ENCODE results near the gene FAM177A1. TPM values are rescaled to one million over a fixed set of nuclear protein-coding genes. Genes with fewer than 3 reads are reported as not detected.
A peak's percentile ranks its signal among the peaks of the same experiment; 100 is the strongest.

The FAM177A1 gene
- total and polyA plus RNA-seq, 2 of the 13 experiments (the other 11 are each of a cell fraction or from before 2014, with no cell fraction given) = 72.9 to 119 TPM

DNA sequence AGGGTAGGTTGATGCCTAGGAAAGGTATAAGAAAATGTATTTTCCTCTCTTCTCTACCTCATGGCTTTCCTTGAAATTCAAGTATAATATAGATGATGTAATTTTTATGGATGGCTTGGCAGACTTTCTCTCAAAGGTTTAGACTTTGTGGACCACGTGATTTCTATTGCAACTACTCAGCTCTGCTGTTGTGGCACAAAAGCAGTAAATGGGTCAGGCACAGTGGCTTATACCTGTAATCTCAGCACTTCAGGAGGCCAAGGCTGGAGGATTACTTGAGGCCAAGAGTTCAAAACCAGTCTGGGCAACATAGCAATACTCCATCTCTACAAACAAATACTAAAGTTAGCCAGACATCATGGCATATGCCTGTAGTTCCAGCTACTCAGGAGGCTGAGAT lies 41.2 kb upstream of the FAM177A1 start:
- 92% methylated on average over 1 of the region's 1 CpG for WGBS (ENCODE audit: low lambda C conversion rate)
- ChIA-PET POLR2A (interaction anchor here (1.1 to 2.6 kb wide), 2 partner anchors 10 to 23 kb away, joined by 5 to 23 read pairs; partner anchors contain the start of gene SRP54), CTCF (ENCODE audit: low intra/inter-chr PET ratio, low total read pairs) (no interaction called here)
- in situ Hi-C loops (cut with HindIII; ENCODE audit: extremely low pct_ligation_motif_present, low pct_unique_long_range_greater_than_20kb) = no loop called here
- Histone ChIP-seq H2AFZ (ENCODE audit: low read length) (no peak overlapping the region), H3K4me1 (ENCODE audit: insufficient read depth, low read length) (no peaks in the 10 kb centered on the region), H3K4me2 (ENCODE audit: low read depth, low read length) (no peak overlapping the region), H4K20me1 (ENCODE audit: insufficient read depth, low read length) (no peaks in the 10 kb centered on the region), H3K4me3 (replicated peaks in 1 of 3; ENCODE audit: insufficient read depth in 1 of 3, low read depth in 2 of 3, low read length in 3 of 3) (no peak overlapping the region), H3K36me3 (replicated peaks in 1 of 2; ENCODE audit: control insufficient read depth in 1 of 2, insufficient read depth in 2 of 2, low read length in 2 of 2) (peaks cover 24 to 49% of the 10 kb centered on the region in 2 experiments), H3K27me3 (ENCODE audit: control insufficient read depth in 1 of 2, insufficient read depth in 2 of 2, low read length in 2 of 2) (no peaks in the 10 kb centered on the region), H3K9ac (ENCODE audit: insufficient read depth, low read depth, low read length) (no peak overlapping the region), H3K9me3 (ENCODE audit: low read length) (no peaks in the 10 kb centered on the region), H3K27ac (ENCODE audit: extremely low read length, insufficient read depth, low read length) (no peak overlapping the region), H3K79me2 (ENCODE audit: insufficient read depth, low read length) (no peaks in the 10 kb centered on the region)
- FAIRE-seq = no peak
- no peak for ATAC-seq
- TF ChIP-seq KIAA2018 (CRISPR knock-in tag; IDR thresholded peaks at IDR 0.05; ENCODE audit: borderline replicate concordance) (no peak), ATF7 (IDR thresholded peaks at IDR 0.05) (peak; percentile 29; the same call in 1 of the 2 replicates), ATF7 (CRISPR knock-in tag; IDR thresholded peaks at IDR 0.05) (no peak)
- TF ChIP-seq, protein P1, sequence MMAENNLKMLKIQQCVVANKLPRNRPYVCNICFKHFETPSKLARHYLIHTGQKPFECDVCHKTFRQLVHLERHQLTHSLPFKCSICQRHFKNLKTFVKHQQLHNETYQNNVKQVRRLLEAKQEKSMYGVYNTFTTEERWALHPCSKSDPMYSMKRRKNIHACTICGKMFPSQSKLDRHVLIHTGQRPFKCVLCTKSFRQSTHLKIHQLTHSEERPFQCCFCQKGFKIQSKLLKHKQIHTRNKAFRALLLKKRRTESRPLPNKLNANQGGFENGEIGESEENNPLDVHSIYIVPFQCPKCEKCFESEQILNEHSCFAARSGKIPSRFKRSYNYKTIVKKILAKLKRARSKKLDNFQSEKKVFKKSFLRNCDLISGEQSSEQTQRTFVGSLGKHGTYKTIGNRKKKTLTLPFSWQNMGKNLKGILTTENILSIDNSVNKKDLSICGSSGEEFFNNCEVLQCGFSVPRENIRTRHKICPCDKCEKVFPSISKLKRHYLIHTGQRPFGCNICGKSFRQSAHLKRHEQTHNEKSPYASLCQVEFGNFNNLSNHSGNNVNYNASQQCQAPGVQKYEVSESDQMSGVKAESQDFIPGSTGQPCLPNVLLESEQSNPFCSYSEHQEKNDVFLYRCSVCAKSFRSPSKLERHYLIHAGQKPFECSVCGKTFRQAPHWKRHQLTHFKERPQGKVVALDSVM (CRISPR knock-in tag; IDR thresholded peaks at IDR 0.05) = peak; percentile 63; the same call in 1 of the 2 replicates
- intact Hi-C loops (cut with micrococcal nuclease; ENCODE audit: unreplicated experiment) = no loop called here
- TSS peak; percentile 29 for BruUV-seq (replicated peaks)
- DNase-seq (ENCODE audit: low spot score) = no peak
